Osteoblast (primary cell): ENCODE results near the gene PNMA6F. TPM values are rescaled to one million over a fixed set of nuclear protein-coding genes. Genes with fewer than 3 reads are reported as not detected.

Source experiments
- DNase-seq: peaks from one replicate; pipeline ENCODE4 v3.0.0; 2011; ENCODE audit warnings: low spot score, mixed read lengths; ENCODE audit not compliant: insufficient read length; ENCODE audit errors: missing footprints
- H2AFZ ChIP-seq: 2 replicates; pipeline ENCODE4 v1.6.0; 2011; ENCODE audit warnings: mild to moderate bottlenecking, low read length
- H3K27ac ChIP-seq: 2 replicates; pipeline ENCODE4 v1.5.1; 2011; ENCODE audit warnings: mild to moderate bottlenecking, low read depth, low read length, moderate library complexity
- H3K27me3 ChIP-seq: 2 replicates; pipeline ENCODE4 v1.6.0; 2012; ENCODE audit warnings: mild to moderate bottlenecking, control low read depth, inconsistent platforms, low read length, moderate library complexity; ENCODE audit not compliant: insufficient read depth
- H3K36me3 ChIP-seq: 2 replicates; pipeline ENCODE4 v1.5.1; 2011; ENCODE audit warnings: mild to moderate bottlenecking, low read length, control low read depth, moderate library complexity; ENCODE audit not compliant: insufficient read depth
- H3K4me1 ChIP-seq: 2 replicates; pipeline ENCODE4 v1.5.1; 2011; ENCODE audit warnings: mild to moderate bottlenecking, low read length, control low read depth, moderate library complexity; ENCODE audit not compliant: insufficient read depth
- H3K4me2 ChIP-seq: 2 replicates; pipeline ENCODE4 v1.6.0; 2011; ENCODE audit warnings: mild to moderate bottlenecking, low read length; ENCODE audit not compliant: insufficient read depth
- H3K4me3 ChIP-seq: fragments of 200-600 bp; sonication (generic); 3 replicates; pipeline ENCODE4 v1.5.1; 2012; ENCODE audit warnings: mild to moderate bottlenecking, low read length, inconsistent platforms; ENCODE audit not compliant: insufficient read depth
- H3K79me2 ChIP-seq: 2 replicates; pipeline ENCODE4 v1.6.0; 2012; ENCODE audit warnings: mild to moderate bottlenecking, low read length, control low read depth, inconsistent platforms; ENCODE audit not compliant: insufficient read depth
- H3K9me3 ChIP-seq: 2 replicates; pipeline ENCODE4 v1.5.1; 2011; ENCODE audit warnings: low read depth, low read length, control low read depth
- H4K20me1 ChIP-seq: 2 replicates; pipeline ENCODE4 v1.6.0; 2012; ENCODE audit warnings: mild to moderate bottlenecking, low read length, control low read depth; ENCODE audit not compliant: insufficient read depth
- CTCF ChIP-seq: IDR thresholded peaks from 2 replicates; pipeline ENCODE4 v1.5.1; 2011; ENCODE audit warnings: mild to moderate bottlenecking, low read depth, low read length, moderate library complexity; ENCODE audit errors: extremely low read depth
- total RNA-seq: library from RNA; depleted of rRNA; stranded (reverse); fragments of >200 nt; gene quantifications from 2 replicates; pipeline ENCODE4 v1.2.3, GENCODE V29; 2012

The PNMA6F gene
- total RNA-seq, 1 donor = not detected

DNA sequence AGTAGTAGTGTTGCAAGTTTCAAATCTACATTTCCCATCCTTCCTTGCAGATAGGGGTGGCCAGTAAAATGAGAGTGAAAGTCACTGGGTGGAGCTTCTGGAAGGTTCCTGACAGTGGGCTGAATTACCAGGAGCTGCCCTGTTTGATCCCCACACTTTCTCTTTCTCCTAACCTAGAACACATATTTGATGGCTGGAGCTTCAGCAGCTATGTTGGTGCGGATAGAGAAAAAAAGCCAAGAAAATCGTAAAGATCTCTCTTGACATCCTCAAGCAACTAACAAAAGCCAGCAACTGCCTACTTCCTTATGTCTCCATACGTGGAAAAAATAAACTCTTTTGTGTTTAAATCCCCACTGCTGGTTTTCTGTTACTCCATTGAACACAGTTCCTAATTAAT, 44.6 kb upstream of the PNMA6F start:
- H3K4me1 ChIP-seq = no peaks in the 10 kb centered on the region
- no peaks in the 10 kb centered on the region for H3K79me2 ChIP-seq
- no peak overlapping the region for H3K4me3 ChIP-seq
- peaks cover 3% of the 10 kb centered on the region for H3K27me3 ChIP-seq
- H3K27ac ChIP-seq = no peak overlapping the region
- no peaks in the 10 kb centered on the region for H3K9me3 ChIP-seq
- H2AFZ ChIP-seq = no peak overlapping the region
- TF ChIP-seq CTCF = no peak
- no peak for DNase-seq
- H3K36me3 ChIP-seq = no peaks in the 10 kb centered on the region
- H3K4me2 ChIP-seq = no peak overlapping the region
- H4K20me1 ChIP-seq = no peaks in the 10 kb centered on the region

- DNase-seq = no peak
- no peak for TF ChIP-seq CTCF
Measured at GRCh38 chrX:153365670-153366069, 44.1 kb upstream of the PNMA6F start.

GRCh38 chrX:153361781-153362397, 40.3 kb upstream of the PNMA6F start:
- no peaks in the 10 kb centered on the region for H3K79me2 ChIP-seq
- H3K36me3 ChIP-seq = no peaks in the 10 kb centered on the region
- no peak overlapping the region for H2AFZ ChIP-seq
- H3K4me2 ChIP-seq = no peak overlapping the region
- TF ChIP-seq CTCF = no peak
- no peaks in the 10 kb centered on the region for H4K20me1 ChIP-seq
- H3K27me3 ChIP-seq = peaks cover 3% of the 10 kb centered on the region
- H3K27ac ChIP-seq = no peak overlapping the region
- DNase-seq = no peak
- no peak overlapping the region for H3K4me3 ChIP-seq
- peaks cover 2% of the 10 kb centered on the region for H3K9me3 ChIP-seq
- no peaks in the 10 kb centered on the region for H3K4me1 ChIP-seq

More at GRCh38 chrX:153365670-153366069, 44.1 kb upstream of the PNMA6F start:
- Histone ChIP-seq H3K9me3 (no peaks in the 10 kb centered on the region), H4K20me1 (no peaks in the 10 kb centered on the region), H2AFZ (no peak overlapping the region), H3K36me3 (no peaks in the 10 kb centered on the region), H3K27me3 (peaks cover 3% of the 10 kb centered on the region), H3K79me2 (no peaks in the 10 kb centered on the region), H3K27ac (no peak overlapping the region), H3K4me2 (no peak overlapping the region), H3K4me3 (no peak overlapping the region), H3K4me1 (no peaks in the 10 kb centered on the region)

DNA sequence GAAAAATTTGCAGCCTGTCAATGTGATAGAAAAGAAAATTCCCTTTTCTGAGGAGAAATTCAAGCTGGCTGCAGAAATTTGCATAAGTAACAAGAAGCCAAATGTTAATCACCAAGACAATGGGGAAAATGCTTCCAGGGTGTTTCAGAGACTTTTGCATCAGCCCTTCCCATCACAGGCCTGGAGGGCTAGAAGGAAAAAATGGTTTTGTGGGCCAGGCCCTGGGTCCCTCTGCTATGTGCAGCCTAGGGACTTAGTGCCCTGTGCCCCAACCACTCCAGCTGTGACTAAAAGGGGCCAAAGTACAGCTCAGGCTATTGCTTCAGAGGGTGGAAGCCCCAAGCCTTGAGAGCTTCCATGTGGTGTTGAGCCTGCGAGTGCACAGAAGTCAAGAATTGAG, 36.3 kb upstream of the PNMA6F start:
- Histone ChIP-seq H3K79me2 (no peaks in the 10 kb centered on the region), H3K36me3 (no peaks in the 10 kb centered on the region), H3K27me3 (no peaks in the 10 kb centered on the region), H2AFZ (no peak overlapping the region), H3K4me1 (no peaks in the 10 kb centered on the region), H3K4me2 (no peak overlapping the region), H3K27ac (no peak overlapping the region), H3K4me3 (no peak overlapping the region), H4K20me1 (no peaks in the 10 kb centered on the region), H3K9me3 (peaks cover 2% of the 10 kb centered on the region)
- no peak for TF ChIP-seq CTCF
- DNase-seq = no peak
